K562 (cell line): ENCODE measurements around the gene PRUNE1. TPM values are rescaled to one million over a fixed set of nuclear protein-coding genes. Genes with fewer than 3 reads are reported as not detected.

Experiments used
- ATF3 ChIP-seq, 2 experiments: fragments of 450-650 bp in 1 of 2; sonication (generic) in 1 of 2; formaldehyde crosslinking in 1 of 2; IDR thresholded peaks in 1 of 2; conservative IDR thresholded peaks in 1 of 2; 2 replicates each; pipeline versions ENCODE4 v1.6.1 to v1.8.1; 2016 to 2023; ENCODE audit warnings: mild to moderate bottlenecking in 2 of 2, moderate library complexity in 2 of 2, inconsistent platforms in 1 of 2, missing genetic modification reagents in 1 of 2
- BRD9 ChIP-seq: fragments of 450-650 bp; IDR thresholded peaks from 2 replicates; pipeline ENCODE4 v1.6.1; 2018; ENCODE audit warnings: low read depth; ENCODE audit not compliant: partially characterized antibody
- CREB1 ChIP-seq, 2 experiments: sonication (generic) in 1 of 2; formaldehyde crosslinking in 1 of 2; IDR thresholded peaks; 2 replicates each; pipeline versions ENCODE4 v1.6.1 to v1.8.0; 2012 to 2022; ENCODE audit warnings: inconsistent platforms in 1 of 2, mild to moderate bottlenecking in 1 of 2, missing genetic modification reagents in 1 of 2, moderate library complexity in 1 of 2
- E2F3 ChIP-seq: fragments of 250-450 bp; sonication (Bioruptor Pico); IDR thresholded peaks from 2 replicates; pipeline ENCODE4 v1.4.0; 2020; ENCODE audit warnings: mild to moderate bottlenecking
- FOXK1 ChIP-seq: sonication (generic); formaldehyde crosslinking; IDR thresholded peaks from 2 replicates; pipeline ENCODE4 v1.8.0; 2022; ENCODE audit warnings: missing genetic modification reagents, mild to moderate bottlenecking, borderline replicate concordance
- GTF2E2 ChIP-seq: fragments of 200-800 bp; sonication (Bioruptor generic); IDR thresholded peaks from 2 replicates; pipeline ENCODE4 v1.6.1; 2016; ENCODE audit warnings: missing genetic modification characterization, missing compliant biosample characterization
- MIER1 ChIP-seq: fragments of 450-650 bp; IDR thresholded peaks from 2 replicates; pipeline ENCODE4 v1.6.1; 2016; ENCODE audit warnings: antibody characterized with exemption, mild to moderate bottlenecking, low read depth
- RBBP5 ChIP-seq: fragments of 200-600 bp; sonication (generic); IDR thresholded peaks from 2 replicates; pipeline ENCODE4 v1.6.1; 2012; ENCODE audit warnings: borderline replicate concordance, mild to moderate bottlenecking, low read length, control low read depth, inconsistent platforms; ENCODE audit not compliant: insufficient read depth, poor library complexity, severe bottlenecking
- RBFOX2 ChIP-seq: fragments of 200-400 bp; formaldehyde crosslinking; IDR thresholded peaks from 2 replicates; pipeline ENCODE4 v1.6.1; 2017; ENCODE audit warnings: low read depth, mild to moderate bottlenecking, low read length, moderate library complexity
- SLC30A9 ChIP-seq: fragments of 250-450 bp; sonication (Bioruptor Pico); IDR thresholded peaks from 2 replicates; pipeline ENCODE4 v1.8.0; 2022; ENCODE audit warnings: mild to moderate bottlenecking, moderate library complexity
- SREBF2 ChIP-seq: sonication (generic); formaldehyde crosslinking; IDR thresholded peaks from 2 replicates; pipeline ENCODE4 v1.4.0; 2020; ENCODE audit warnings: mild to moderate bottlenecking, missing genetic modification reagents
- TAF1 ChIP-seq: IDR thresholded peaks from 2 replicates; pipeline ENCODE4 v1.6.1; 2011; ENCODE audit warnings: mild to moderate bottlenecking, low read length, moderate library complexity; ENCODE audit not compliant: insufficient read depth, control insufficient read depth, severe bottlenecking; ENCODE audit errors: extremely low read depth
- XRCC5 ChIP-seq: fragments of 200-400 bp; formaldehyde crosslinking; IDR thresholded peaks from 2 replicates; pipeline ENCODE4 v1.6.1; 2017; ENCODE audit warnings: low read depth, mild to moderate bottlenecking, low read length
- ZBTB9 ChIP-seq: fragments of 450-650 bp; formaldehyde crosslinking; IDR thresholded peaks from 2 replicates; pipeline ENCODE4 v1.4.0; 2020; ENCODE audit warnings: mild to moderate bottlenecking, moderate library complexity
- ZFPM2 ChIP-seq: fragments of 250-450 bp; sonication (Bioruptor Pico); IDR thresholded peaks from 2 replicates; pipeline ENCODE4 v1.5.1; 2022; ENCODE audit warnings: mild to moderate bottlenecking
- ZNF436 ChIP-seq: fragments of 250-450, 450-650 bp; sonication (Bioruptor Pico); formaldehyde crosslinking; IDR thresholded peaks from 2 replicates; pipeline ENCODE4 v1.7.0; 2020; ENCODE audit warnings: mild to moderate bottlenecking
- ZNF57 ChIP-seq: fragments of 450-650 bp; formaldehyde crosslinking; IDR thresholded peaks from 2 replicates; pipeline ENCODE4 v1.4.0; 2020; ENCODE audit warnings: mild to moderate bottlenecking, moderate library complexity
- ZZZ3 ChIP-seq: fragments of 450-650 bp; IDR thresholded peaks from 2 replicates; pipeline ENCODE4 v1.6.1; 2016; ENCODE audit warnings: antibody characterized with exemption, mild to moderate bottlenecking, moderate library complexity
- polyA plus RNA-seq, 8 experiments: library from polyadenylated mRNA; depleted of rRNA in 4 of 8; stranded (reverse) in 5 of 8; unstranded in 3 of 8; fragments of >200 nt; fragmentation: Nextera tagmentation in 2 of 8; fragmentation: Illumina TruSeq in 1 of 8; extraction: Ambion mirVana in 2 of 8; extraction: Trizol in 1 of 8; gene quantifications; 2 replicates each; pipeline versions ENCODE4 v1.2.1 to v1.2.3, GENCODE V29; 2011 to 2014; ENCODE audit warnings: inconsistent platforms in 1 of 8, missing spikeins in 1 of 8
- total RNA-seq, 7 experiments: library from RNA; depleted of rRNA in 6 of 7; stranded (reverse); fragments of >200 nt in 6 of 7; fragmentation: Illumina TruSeq in 2 of 7; extraction: Trizol in 2 of 7; gene quantifications; 2 replicates each; pipeline versions ENCODE4 v1.2.1 to v1.2.3, GENCODE V29; 2011 to 2021; ENCODE audit warnings: low replicate concordance in 1 of 7
- TF ChIP-seq, protein P1 (sequence below): fragments of 450-650 bp; IDR thresholded peaks from 2 replicates; pipeline ENCODE4 v1.6.1; 2016; ENCODE audit warnings: antibody characterized with exemption
- TF ChIP-seq, protein P2 (sequence below): sonication (generic); formaldehyde crosslinking; IDR thresholded peaks from 2 replicates; pipeline ENCODE4 v1.8.0; 2022; ENCODE audit warnings: mild to moderate bottlenecking, missing genetic modification reagents, borderline replicate concordance
- TF ChIP-seq, protein P3 (sequence below): fragments of 250-450 bp; sonication (Bioruptor Pico); IDR thresholded peaks from 2 replicates; pipeline ENCODE4 v1.5.0; 2022; ENCODE audit warnings: mild to moderate bottlenecking

PRUNE1 gene
- total and polyA plus RNA-seq, 9 of the 15 experiments (the other 6 are each of a cell fraction or from before 2014, with no cell fraction given) = 16.7 to 48.3 (median 26.2) TPM

DNA sequence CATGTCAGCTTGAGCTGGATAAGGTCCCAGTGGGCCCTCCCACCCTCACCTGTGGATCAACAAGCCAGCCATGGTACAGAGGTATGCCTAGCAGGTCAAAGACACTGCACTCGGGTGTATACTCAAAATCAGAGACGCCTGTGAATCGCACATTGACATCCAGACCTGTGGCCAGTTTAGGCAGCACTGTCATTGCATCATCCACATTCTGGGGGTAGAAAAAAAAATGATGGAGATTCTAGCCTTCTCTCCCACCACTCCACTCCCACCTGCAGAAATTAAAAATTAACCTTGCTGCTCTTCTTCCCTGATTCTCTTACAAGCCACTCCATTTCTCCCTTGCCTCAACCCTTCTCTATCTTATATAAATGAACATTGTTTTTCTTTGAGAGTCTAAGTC, 7.8 kb upstream of the PRUNE1 start (continued):
- TF ChIP-seq RBBP5 (no peak), ZNF436 (CRISPR knock-in tag) (no peak), RBFOX2 (no peak), ZFPM2 (no peak), GTF2E2 (tag) (peak; percentile 37; the same call in 1 of the 2 replicates), XRCC5 (no peak), ATF3 (IDR thresholded peaks at IDR 0.05) (peak; percentile 94), ATF3 (CRISPR knock-in tag; conservative IDR thresholded peaks at IDR 0.05) (no peak), SLC30A9 (CRISPR knock-in tag) (no peak), E2F3 (CRISPR knock-in tag) (no peak), FOXK1 (CRISPR knock-in tag) (no peak), ZZZ3 (no peak), CREB1 (IDR thresholded peaks at IDR 0.05) (no peak), CREB1 (CRISPR knock-in tag; IDR thresholded peaks at IDR 0.05) (no peak), MIER1 (no peak), SREBF2 (CRISPR knock-in tag) (no peak), BRD9 (no peak), TAF1 (no peak), ZBTB9 (CRISPR knock-in tag) (no peak), ZNF57 (CRISPR knock-in tag) (no peak)
- TF ChIP-seq, protein P1, sequence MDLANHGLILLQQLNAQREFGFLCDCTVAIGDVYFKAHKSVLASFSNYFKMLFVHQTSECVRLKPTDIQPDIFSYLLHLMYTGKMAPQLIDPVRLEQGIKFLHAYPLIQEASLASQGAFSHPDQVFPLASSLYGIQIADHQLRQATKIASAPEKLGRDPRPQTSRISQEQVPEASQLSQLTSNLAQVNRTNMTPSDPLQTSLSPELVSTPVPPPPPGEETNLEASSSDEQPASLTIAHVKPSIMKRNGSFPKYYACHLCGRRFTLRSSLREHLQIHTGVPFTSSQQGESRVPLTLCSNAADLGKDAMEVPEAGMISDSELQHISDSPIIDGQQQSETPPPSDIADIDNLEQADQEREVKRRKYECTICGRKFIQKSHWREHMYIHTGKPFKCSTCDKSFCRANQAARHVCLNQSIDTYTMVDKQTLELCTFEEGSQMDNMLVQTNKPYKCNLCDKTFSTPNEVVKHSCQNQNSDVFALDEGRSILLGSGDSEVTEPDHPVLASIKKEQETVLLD = no peak
- TF ChIP-seq, protein P2, sequence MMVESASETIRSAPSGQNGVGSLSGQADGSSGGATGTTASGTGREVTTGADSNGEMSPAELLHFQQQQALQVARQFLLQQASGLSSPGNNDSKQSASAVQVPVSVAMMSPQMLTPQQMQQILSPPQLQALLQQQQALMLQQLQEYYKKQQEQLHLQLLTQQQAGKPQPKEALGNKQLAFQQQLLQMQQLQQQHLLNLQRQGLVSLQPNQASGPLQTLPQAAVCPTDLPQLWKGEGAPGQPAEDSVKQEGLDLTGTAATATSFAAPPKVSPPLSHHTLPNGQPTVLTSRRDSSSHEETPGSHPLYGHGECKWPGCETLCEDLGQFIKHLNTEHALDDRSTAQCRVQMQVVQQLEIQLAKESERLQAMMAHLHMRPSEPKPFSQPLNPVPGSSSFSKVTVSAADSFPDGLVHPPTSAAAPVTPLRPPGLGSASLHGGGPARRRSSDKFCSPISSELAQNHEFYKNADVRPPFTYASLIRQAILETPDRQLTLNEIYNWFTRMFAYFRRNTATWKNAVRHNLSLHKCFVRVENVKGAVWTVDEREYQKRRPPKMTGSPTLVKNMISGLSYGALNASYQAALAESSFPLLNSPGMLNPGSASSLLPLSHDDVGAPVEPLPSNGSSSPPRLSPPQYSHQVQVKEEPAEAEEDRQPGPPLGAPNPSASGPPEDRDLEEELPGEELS = no peak
- TF ChIP-seq, protein P3, sequence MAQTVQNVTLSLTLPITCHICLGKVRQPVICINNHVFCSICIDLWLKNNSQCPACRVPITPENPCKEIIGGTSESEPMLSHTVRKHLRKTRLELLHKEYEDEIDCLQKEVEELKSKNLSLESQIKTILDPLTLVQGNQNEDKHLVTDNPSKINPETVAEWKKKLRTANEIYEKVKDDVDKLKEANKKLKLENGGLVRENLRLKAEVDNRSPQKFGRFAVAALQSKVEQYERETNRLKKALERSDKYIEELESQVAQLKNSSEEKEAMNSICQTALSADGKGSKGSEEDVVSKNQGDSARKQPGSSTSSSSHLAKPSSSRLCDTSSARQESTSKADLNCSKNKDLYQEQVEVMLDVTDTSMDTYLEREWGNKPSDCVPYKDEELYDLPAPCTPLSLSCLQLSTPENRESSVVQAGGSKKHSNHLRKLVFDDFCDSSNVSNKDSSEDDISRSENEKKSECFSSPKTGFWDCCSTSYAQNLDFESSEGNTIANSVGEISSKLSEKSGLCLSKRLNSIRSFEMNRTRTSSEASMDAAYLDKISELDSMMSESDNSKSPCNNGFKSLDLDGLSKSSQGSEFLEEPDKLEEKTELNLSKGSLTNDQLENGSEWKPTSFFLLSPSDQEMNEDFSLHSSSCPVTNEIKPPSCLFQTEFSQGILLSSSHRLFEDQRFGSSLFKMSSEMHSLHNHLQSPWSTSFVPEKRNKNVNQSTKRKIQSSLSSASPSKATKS (CRISPR knock-in tag) = no peak
